Ovary (tissue), 9 donors: ENCODE measurements around the gene LAG3. TPM values are rescaled to one million over a fixed set of nuclear protein-coding genes. Genes with fewer than 3 reads are reported as not detected.
"Not testable (repeated sequence)": the region's sequence is repeated elsewhere in the genome, so short reads cannot be mapped to it uniquely, and the experiment has no call there.

Experiments used
- DNase-seq, 5 donors: peaks; one replicate each; pipeline ENCODE4 v3.0.0-alpha.2; 2019 to 2020
- H3K27ac ChIP-seq, 2 donors: fragments of 200-600 bp; one replicate each; pipeline versions ENCODE4 v1.5.1 to v1.8.0; 2019 to 2022
- H3K27me3 ChIP-seq: fragments of 200-600 bp; one replicate; pipeline ENCODE4 v1.8.0; 2022
- H3K36me3 ChIP-seq: fragments of 200-600 bp; sonication (generic); one replicate; pipeline ENCODE4 v1.5.1; 2019
- H3K4me1 ChIP-seq: one replicate; pipeline ENCODE4 v1.8.1; 2013; ENCODE audit warnings: mild to moderate bottlenecking, moderate library complexity; ENCODE audit not compliant: insufficient read depth
- H3K4me3 ChIP-seq: fragments of 200-600 bp; sonication (generic); one replicate; pipeline ENCODE4 v1.5.1; 2017
- H3K9me3 ChIP-seq, 2 donors: fragments of 200-600 bp in 1 of 2; sonication (generic) in 1 of 2; one replicate each; pipeline versions ENCODE4 v1.5.1 to v1.8.1; 2013 to 2019; ENCODE audit warnings: mild to moderate bottlenecking in 1 of 2, moderate library complexity in 1 of 2
- CTCF ChIP-seq, 3 donors: fragments of 450-650 bp in 2 of 3; fragments of 200-600 bp in 1 of 3; IDR thresholded peaks; one replicate each; pipeline versions ENCODE4 v1.5.1 to v1.8.0; 2016 to 2022; ENCODE audit warnings: antibody characterized with exemption in 3 of 3, mild to moderate bottlenecking in 1 of 3
- EP300 ChIP-seq: sonication (generic); formaldehyde crosslinking; IDR thresholded peaks from one replicate; pipeline ENCODE4 v1.6.1; 2017; ENCODE audit warnings: antibody characterized with exemption
- POLR2A ChIP-seq: fragments of 450-650 bp; IDR thresholded peaks from one replicate; pipeline ENCODE4 v1.6.1; 2017; ENCODE audit warnings: antibody characterized with exemption, mild to moderate bottlenecking, moderate library complexity
- WGBS, 3 donors: extraction: QIAGEN DNeasy Blood & Tissue Kit in 1 of 3; methylation state at CpG; one replicate each; pipeline versions ENCODE4 v1.1.5 to v1.1.7; 2013 to 2017; 5-methylcytosine and 5-hydroxymethylcytosine counted together
- intact Hi-C, 4 donors: fragments of 100-400 bp; cut with DNase I; formaldehyde crosslinking; loops; one replicate each; pipeline versions ENCODE4 v1.11.0 to v1.15.1; 2022 to 2023
- polyA plus RNA-seq, 2 donors: library from polyadenylated mRNA; stranded (reverse); fragments of 200-250 nt in 1 of 2; fragments of 350-450 nt in 1 of 2; fragmentation: Illumina TruSeq in 1 of 2; extraction: RNeasy Lipid Tissue Mini Kit (QIAGEN cat#74804) in 1 of 2; gene quantifications; one replicate each; pipeline ENCODE4 v1.2.3, GENCODE V29; 2013 to 2014
- total RNA-seq, 7 donors: library from RNA; depleted of rRNA in 2 of 7; stranded (reverse); fragments of >200 nt in 2 of 7; fragmentation: NEBNext Ultra II Directional in 3 of 7; extraction: Animal tissue kit (Norgen Biotek cat#: 25700) in 3 of 7; gene quantifications; one replicate each; pipeline versions ENCODE4 v1.1.0 to v1.2.4, GENCODE V29; 2016 to 2023
- donor health status: DM: no; HTN: no; CAD: no; lungs with moderate emphysema.
- donor health status: DM: no; HTN: no; CAD: no.
- donor health status: Bipolar disorder and iron deficiency.
- donor health status: DM: yes; HTN: yes; CAD: no.
- donor health status: DM: no; HTN: no; CAD: no.
- donor health status: DM: yes; HTN: yes; CAD: no.

LAG3 gene
- total and polyA plus RNA-seq, 9 donors: 4.7 to 21.8 (median 14.2) TPM

GRCh38 chr12:6735448-6736191 is 36.7 kb upstream of the LAG3 start:
- WGBS, 3 donors: 25 to 27% (median 26%) methylated on average over 8 of the region's 8 CpGs
- H3K27ac ChIP-seq: no peak overlapping the region
- no peaks in the 10 kb centered on the region for H3K27me3 ChIP-seq
- H3K9me3 ChIP-seq: no peaks in the 10 kb centered on the region
- H3K4me3 ChIP-seq: no peak overlapping the region
- no peaks in the 10 kb centered on the region for H3K4me1 ChIP-seq
- TF ChIP-seq CTCF (IDR thresholded peaks at IDR 0.05) (peak; percentile 63 to 76 (median 71)), POLR2A (no peak)
- H3K36me3 ChIP-seq: peaks cover under 1% of the 10 kb centered on the region
- intact Hi-C loops: loop anchor here (5.0 to 10.0 kb wide), 4 partner anchors 42 to 92 kb away; partner anchors contain the start of genes GPR162 (in 2 of the 4), CD4 (in 1 of the 4) and P3H3 (in 1 of the 4)
- DNase-seq: peak; percentile 54 to 79 (median 75)

GRCh38 chr12:6736754-6737153 is 35.6 kb upstream of the LAG3 start:
- no peak overlapping the region for H3K27ac ChIP-seq

GRCh38 chr12:6742080-6742479 is 30.2 kb upstream of the LAG3 start:
- H3K9me3 ChIP-seq, H3K4me1 ChIP-seq, H3K27ac ChIP-seq, H3K36me3 ChIP-seq, DNase-seq, H3K27me3 ChIP-seq, H3K4me3 ChIP-seq, intact Hi-C loops: not testable (repeated sequence)
- 49 to 60% (median 51%) methylated on average over 12 of the region's 12 CpGs for WGBS, 3 donors

More at GRCh38 chr12:6736754-6737153, 35.6 kb upstream of the LAG3 start:
- DNase-seq: no peak
- H3K9me3 ChIP-seq: no peaks in the 10 kb centered on the region
- no peaks in the 10 kb centered on the region for H3K27me3 ChIP-seq
- no peaks in the 10 kb centered on the region for H3K4me1 ChIP-seq
- intact Hi-C loops: loop anchor here (5.0 to 10.0 kb wide), 4 partner anchors 41 to 91 kb away; partner anchors contain the start of genes GPR162 (in 2 of the 4), CD4 (in 1 of the 4) and P3H3 (in 1 of the 4)
- H3K4me3 ChIP-seq: no peak overlapping the region
- no peaks in the 10 kb centered on the region for H3K36me3 ChIP-seq
- 92 to 95% (median 95%) methylated on average over 5 of the region's 5 CpGs for WGBS, 3 donors
- no peak for TF ChIP-seq EP300

- no peak for DNase-seq
- Histone ChIP-seq H3K27ac (no peak overlapping the region), H3K27me3 (no peaks in the 10 kb centered on the region), H3K4me1 (no peaks in the 10 kb centered on the region), H3K4me3 (no peak overlapping the region), H3K9me3 (no peaks in the 10 kb centered on the region), H3K36me3 (no peaks in the 10 kb centered on the region)
- TF ChIP-seq POLR2A (no peak), EP300 (no peak), CTCF (IDR thresholded peaks at IDR 0.05) (no peak)
- WGBS, 3 donors: 77 to 83% (median 82%) methylated on average over 3 of the region's 3 CpGs
- intact Hi-C loops: no loop called here
These were observed 29.5 kb upstream of the LAG3 start for GRCh38 chr12:6742834-6743233.

GRCh38 chr12:6743300-6743699 is 29.0 kb upstream of the LAG3 start:
- intact Hi-C loops, H3K4me1 ChIP-seq, H3K36me3 ChIP-seq, H3K27ac ChIP-seq, H3K9me3 ChIP-seq, H3K4me3 ChIP-seq, DNase-seq, H3K27me3 ChIP-seq: not testable (repeated sequence)
- 71 to 74% (median 72%) methylated on average over 7 of the region's 7 CpGs for WGBS, 3 donors
